ENCODE data around the gene C16orf54.
"Not testable (repeated sequence)": the region's sequence is repeated elsewhere in the genome, so short reads cannot be mapped to it uniquely, and the experiment has no call there.

Gene C16orf54

GRCh38 chr16:29790183-29790948, 44.6 kb upstream of the C16orf54 start, which contains the start of gene KIF22:
TSS of gene KIF22 (plus strand) at chr16:29790751. CDS start at chr16:29790760, 9 bp downstream.
- peak; percentile 82 for TF ChIP-seq CTCF (IDR thresholded peaks at IDR 0.05; ENCODE audit: poor library complexity, severe bottlenecking)
- Histone ChIP-seq H3K27ac (ENCODE audit: poor library complexity, severe bottlenecking) (peak within 1 kb of the TSS; percentile 44), H3K4me3 (ENCODE audit: severe bottlenecking) (peak within 1 kb of the TSS; percentile 66), H3K9me3 (ENCODE audit: severe bottlenecking) (no peaks in the 10 kb centered on the region), H3K4me1 (ENCODE audit: insufficient read depth, poor library complexity, severe bottlenecking) (peaks cover 3% of the 10 kb centered on the region), H3K27me3 (ENCODE audit: insufficient read depth, poor library complexity, severe bottlenecking) (no peaks in the 10 kb centered on the region), H3K36me3 (ENCODE audit: low read depth) (peaks cover 19% of the 10 kb centered on the region)
- peak; percentile 97 for ATAC-seq (ENCODE audit: low read depth)
- DNase-seq (ENCODE audit: low spot score) = peak; percentile 99

- no peak for DNase-seq (ENCODE audit: low spot score)
- Histone ChIP-seq H3K9me3 (ENCODE audit: severe bottlenecking) (no peaks in the 10 kb centered on the region), H3K27ac (ENCODE audit: poor library complexity, severe bottlenecking) (peak overlapping the region; percentile 44), H3K27me3 (ENCODE audit: insufficient read depth, poor library complexity, severe bottlenecking) (no peaks in the 10 kb centered on the region), H3K4me3 (ENCODE audit: severe bottlenecking) (peak overlapping the region; percentile 66), H3K4me1 (ENCODE audit: insufficient read depth, poor library complexity, severe bottlenecking) (peaks cover 3% of the 10 kb centered on the region), H3K36me3 (ENCODE audit: low read depth) (peaks cover 13% of the 10 kb centered on the region; the same call in 1 of the 2 replicates)
- no peak for TF ChIP-seq CTCF (IDR thresholded peaks at IDR 0.05; ENCODE audit: poor library complexity, severe bottlenecking)
- no peak for ATAC-seq (ENCODE audit: low read depth)
These were observed 44.0 kb upstream of the C16orf54 start for GRCh38 chr16:29789775-29790182.

DNA sequence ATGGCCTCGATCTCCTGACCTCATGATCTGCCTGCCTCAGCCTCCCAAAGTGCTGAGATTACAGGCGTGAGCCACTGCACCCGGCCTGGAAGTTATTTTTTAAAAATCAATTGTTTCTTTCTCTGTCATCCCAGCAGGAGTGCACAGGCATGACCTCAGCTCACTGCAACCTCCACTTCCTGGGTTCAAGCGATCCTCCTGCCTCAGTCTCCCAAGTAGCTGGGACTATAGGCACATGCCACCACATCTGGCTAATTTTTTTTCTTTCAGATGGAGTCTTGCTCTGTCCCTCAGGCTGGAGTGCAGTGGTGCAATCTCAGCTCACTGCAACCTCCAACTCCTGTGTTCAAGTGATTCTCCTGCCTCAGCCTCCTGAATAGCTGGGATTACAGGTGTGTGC, 41.4 kb upstream of the C16orf54 start:
- not testable (repeated sequence) for H3K27me3 ChIP-seq (ENCODE audit: insufficient read depth, poor library complexity, severe bottlenecking); H3K4me3 ChIP-seq (ENCODE audit: severe bottlenecking); ATAC-seq (ENCODE audit: low read depth); DNase-seq (ENCODE audit: low spot score); H3K9me3 ChIP-seq (ENCODE audit: severe bottlenecking); H3K4me1 ChIP-seq (ENCODE audit: insufficient read depth, poor library complexity, severe bottlenecking); H3K36me3 ChIP-seq (ENCODE audit: low read depth); H3K27ac ChIP-seq (ENCODE audit: poor library complexity, severe bottlenecking)

GRCh38 chr16:29784901-29785500, 39.2 kb upstream of the C16orf54 start:
- Histone ChIP-seq H3K27me3 (ENCODE audit: insufficient read depth, poor library complexity, severe bottlenecking) (no peaks in the 10 kb centered on the region), H3K4me3 (ENCODE audit: severe bottlenecking) (no peak overlapping the region), H3K9me3 (ENCODE audit: severe bottlenecking) (no peaks in the 10 kb centered on the region), H3K36me3 (ENCODE audit: low read depth) (no peaks in the 10 kb centered on the region), H3K4me1 (ENCODE audit: insufficient read depth, poor library complexity, severe bottlenecking) (peaks cover 7% of the 10 kb centered on the region), H3K27ac (ENCODE audit: poor library complexity, severe bottlenecking) (no peak overlapping the region)
- TF ChIP-seq CTCF (IDR thresholded peaks at IDR 0.05; ENCODE audit: poor library complexity, severe bottlenecking) = peak; percentile 46
- ATAC-seq (ENCODE audit: low read depth) (no peak), DNase-seq (ENCODE audit: low spot score) (no peak)

DNA sequence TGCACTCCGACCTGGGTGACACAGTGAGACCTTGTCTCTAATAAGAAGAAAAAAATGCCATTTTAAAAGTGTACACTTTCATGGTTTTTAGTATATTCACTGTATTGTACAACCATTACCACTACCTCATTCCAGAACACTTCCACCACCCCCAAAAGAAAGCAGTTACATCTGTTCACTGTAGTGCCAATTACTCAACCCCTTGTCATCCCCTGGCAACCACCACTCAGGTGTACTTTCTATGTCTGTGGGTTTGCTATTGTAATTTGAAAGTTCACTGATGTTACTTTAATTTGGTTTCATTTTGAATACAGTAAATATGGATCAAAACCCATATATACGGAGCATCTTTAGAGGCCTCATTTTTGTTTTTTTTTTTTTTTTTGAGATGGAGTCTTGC, 38.4 kb upstream of the C16orf54 start:
- H3K27ac ChIP-seq (ENCODE audit: poor library complexity, severe bottlenecking) = no peak overlapping the region
- ATAC-seq (ENCODE audit: low read depth) (peak; percentile 83), DNase-seq (ENCODE audit: low spot score) (no peak)
- TF ChIP-seq CTCF (IDR thresholded peaks at IDR 0.05; ENCODE audit: poor library complexity, severe bottlenecking) = no peak
- H3K4me3 ChIP-seq (ENCODE audit: severe bottlenecking) = no peak overlapping the region
- no peaks in the 10 kb centered on the region for H3K9me3 ChIP-seq (ENCODE audit: severe bottlenecking)
- no peaks in the 10 kb centered on the region for H3K36me3 ChIP-seq (ENCODE audit: low read depth)
- peaks cover 7% of the 10 kb centered on the region for H3K4me1 ChIP-seq (ENCODE audit: insufficient read depth, poor library complexity, severe bottlenecking)
- H3K27me3 ChIP-seq (ENCODE audit: insufficient read depth, poor library complexity, severe bottlenecking) = no peaks in the 10 kb centered on the region

GRCh38 chr16:29783094-29783953, 37.5 kb upstream of the C16orf54 start:
- not testable (repeated sequence) for H3K9me3 ChIP-seq (ENCODE audit: severe bottlenecking); ATAC-seq (ENCODE audit: low read depth); H3K4me3 ChIP-seq (ENCODE audit: severe bottlenecking); DNase-seq (ENCODE audit: low spot score); H3K4me1 ChIP-seq (ENCODE audit: insufficient read depth, poor library complexity, severe bottlenecking); H3K36me3 ChIP-seq (ENCODE audit: low read depth); H3K27me3 ChIP-seq (ENCODE audit: insufficient read depth, poor library complexity, severe bottlenecking); H3K27ac ChIP-seq (ENCODE audit: poor library complexity, severe bottlenecking)
